PFSK-1 (cell line): ENCODE measurements around the gene MLN.
A peak's percentile ranks its signal among the peaks of the same experiment; 100 is the strongest.

Source experiments
- POLR2AphosphoS5 ChIP-seq: IDR thresholded peaks from 2 replicates; pipeline ENCODE4 v1.6.1; 2012; ENCODE audit warnings: low read depth, mild to moderate bottlenecking, control low read depth, low read length, moderate library complexity
- TAF1 ChIP-seq: IDR thresholded peaks from 2 replicates; pipeline ENCODE4 v1.6.1; 2012; ENCODE audit warnings: low read length, control low read depth, borderline replicate concordance; ENCODE audit not compliant: insufficient read depth

- TF ChIP-seq TAF1, result peak; percentile 76; the same call in 1 of the 2 replicates
- peak; percentile 89 for TF ChIP-seq POLR2AphosphoS5
Observed at GRCh38 chr6:33824461-33825154, 20.8 kb upstream of the MLN start.
